Fibroblast of pulmonary artery (primary cell): ENCODE measurements around the gene TSLP.

Experiments
- DNase-seq: peaks from one replicate; pipeline ENCODE4 v3.0.0-alpha.2; 2010; ENCODE audit warnings: low read depth
- H3K4me3 ChIP-seq: replicated peaks from 2 replicates; pipeline ENCODE4 v1.5.1; 2011; ENCODE audit warnings: low read depth, mild to moderate bottlenecking, control low read depth, low read length, moderate library complexity
- CTCF ChIP-seq: IDR thresholded peaks from 2 replicates; pipeline ENCODE4 v1.5.1; 2011; ENCODE audit warnings: mild to moderate bottlenecking, control low read depth, low read length, inconsistent platforms; ENCODE audit errors: missing control alignments

Gene TSLP

GRCh38 chr5:111063709-111064322 is 7.7 kb upstream of the TSLP start:
- H3K4me3 ChIP-seq: no peak overlapping the region
- peak; percentile 48 for TF ChIP-seq CTCF
- DNase-seq: no peak

- no peak for TF ChIP-seq CTCF
- no peak overlapping the region for H3K4me3 ChIP-seq
- peak; percentile 77 for DNase-seq
Observed at GRCh38 chr5:111066261-111066938, 5.1 kb upstream of the TSLP start.

- no peak overlapping the region for H3K4me3 ChIP-seq
- TF ChIP-seq CTCF: no peak
- peak; percentile 68 for DNase-seq
Observed at GRCh38 chr5:111068213-111068612, 3.3 kb upstream of the TSLP start.

GRCh38 chr5:111069839-111070238 is 1.7 kb upstream of the TSLP start:
- peak; percentile 78 for DNase-seq
- H3K4me3 ChIP-seq: no peak overlapping the region
- no peak for TF ChIP-seq CTCF

- H3K4me3 ChIP-seq: no peak overlapping the region
- DNase-seq: no peak
- TF ChIP-seq CTCF: no peak
Observed at GRCh38 chr5:111070272-111071134, 1.0 kb upstream of the TSLP start.

- no peak for TF ChIP-seq CTCF
- H3K4me3 ChIP-seq: peak overlapping the region; percentile 63
- DNase-seq: no peak
Observed at GRCh38 chr5:111072949-111073682, 1.6 kb downstream of the TSLP start.
